DMS153 (cell line): ENCODE measurements around the gene FRMD4A.
"Not testable (repeated sequence)": the region's sequence is repeated elsewhere in the genome, so short reads cannot be mapped to it uniquely, and the experiment has no call there.

ENCODE experiments used
- DNase-seq: peaks from one replicate; lab custom pipeline; 2025; lab: John Stamatoyannopoulos, UW

Gene FRMD4A

DNA sequence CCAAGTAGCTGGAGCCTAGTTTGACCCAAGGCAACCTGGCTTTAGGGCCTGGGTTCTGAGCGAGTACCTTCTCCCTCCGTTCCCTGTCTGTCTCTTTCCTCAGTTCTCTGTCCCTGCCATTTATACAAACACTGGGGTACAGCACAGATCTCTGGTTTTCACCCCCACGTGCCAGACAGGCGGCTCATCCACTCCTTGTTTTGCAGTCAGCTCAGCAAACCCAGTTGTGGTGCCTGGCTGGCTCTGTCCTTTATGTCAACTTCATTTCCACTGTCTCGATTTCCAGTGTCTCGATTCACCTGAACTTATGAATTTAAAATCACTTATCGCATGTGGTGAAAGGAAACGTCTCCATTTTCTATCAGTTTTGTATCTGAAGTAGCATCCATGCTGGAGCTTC, 230.8 kb downstream of the FRMD4A start:
- no peak for DNase-seq

DNA sequence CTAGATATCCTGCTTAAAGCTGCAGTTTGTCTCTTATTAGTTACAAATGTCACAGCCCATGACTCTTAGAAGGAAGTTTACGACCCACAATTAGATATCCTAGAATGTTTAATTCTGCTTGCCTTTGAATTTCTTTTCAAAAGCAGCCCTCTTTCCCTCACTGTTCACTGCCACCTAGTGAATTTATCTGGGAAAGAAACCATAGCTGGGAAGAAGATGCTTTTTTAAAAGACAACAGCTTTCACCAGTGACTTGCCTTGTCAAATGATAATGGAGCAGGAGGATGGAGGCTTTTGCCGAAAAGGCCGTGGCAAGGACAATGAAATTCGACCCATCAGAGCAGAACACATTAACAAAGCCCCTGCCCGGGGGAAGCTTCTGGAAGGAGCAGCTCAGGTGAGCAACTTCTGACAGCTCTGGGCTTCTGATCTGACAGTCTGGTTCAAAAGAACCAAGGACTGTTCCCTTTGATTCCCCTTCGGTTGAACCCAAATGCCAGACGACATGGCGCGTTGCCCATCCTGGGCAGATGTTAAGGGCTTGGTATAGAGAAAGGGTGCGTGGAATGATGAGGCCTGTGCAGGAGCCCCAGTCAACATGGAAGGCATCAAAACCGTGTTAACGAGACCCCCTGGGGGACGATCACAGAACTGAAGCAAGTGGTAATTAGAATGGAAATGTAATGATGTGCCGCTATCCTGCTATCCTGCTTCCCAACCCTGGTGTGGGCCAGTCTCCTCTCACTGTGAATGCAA, 236.8 kb downstream of the FRMD4A start:
- DNase-seq, result no peak

DNA sequence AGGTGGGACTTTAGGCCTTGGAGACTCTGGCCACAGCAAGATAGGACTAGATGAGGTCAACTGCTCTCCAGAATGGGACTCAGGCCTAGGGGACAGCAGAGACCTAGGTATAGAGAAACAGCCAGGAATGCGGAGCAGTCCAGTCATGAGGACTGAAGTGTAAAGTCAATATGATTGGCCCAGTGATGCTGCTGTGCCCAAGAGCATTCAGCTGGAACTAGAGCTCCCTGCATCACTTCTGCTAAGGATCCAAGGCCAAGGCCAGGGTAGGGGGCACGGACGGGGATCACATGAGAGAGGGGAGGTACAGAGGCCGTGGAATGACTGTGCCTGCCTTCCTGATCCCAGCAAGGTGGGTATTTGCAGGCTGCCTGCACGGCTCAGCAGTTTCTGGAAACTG, 237.9 kb downstream of the FRMD4A start:
- no peak for DNase-seq

GRCh38 chr10:14089556-14090292, 241.0 kb downstream of the FRMD4A start:
- DNase-seq, result no peak

DNA sequence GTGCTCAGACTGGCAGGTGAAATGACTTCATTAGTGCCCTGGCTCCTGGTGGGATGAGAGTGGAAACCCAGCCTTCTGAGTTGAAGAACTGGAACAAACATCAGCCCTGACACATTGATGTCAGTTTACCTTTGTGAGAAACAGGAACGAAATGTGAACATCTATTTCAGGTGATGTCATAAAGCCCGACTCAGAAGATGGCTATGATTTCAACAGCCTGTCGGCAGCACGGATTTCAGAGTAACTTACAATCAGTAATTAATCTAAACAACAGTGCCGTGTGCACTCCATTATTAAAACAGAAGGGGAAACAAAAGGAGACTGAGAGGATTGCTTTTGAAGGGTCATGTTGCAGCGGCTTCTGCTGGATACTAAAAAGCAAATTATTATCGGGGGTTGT, 243.2 kb downstream of the FRMD4A start:
- DNase-seq, result peak; percentile 2

- no peak for DNase-seq
Observed at GRCh38 chr10:14086596-14086995, 244.1 kb downstream of the FRMD4A start.

GRCh38 chr10:14084875-14085274, 245.8 kb downstream of the FRMD4A start:
- DNase-seq, result no peak

DNA sequence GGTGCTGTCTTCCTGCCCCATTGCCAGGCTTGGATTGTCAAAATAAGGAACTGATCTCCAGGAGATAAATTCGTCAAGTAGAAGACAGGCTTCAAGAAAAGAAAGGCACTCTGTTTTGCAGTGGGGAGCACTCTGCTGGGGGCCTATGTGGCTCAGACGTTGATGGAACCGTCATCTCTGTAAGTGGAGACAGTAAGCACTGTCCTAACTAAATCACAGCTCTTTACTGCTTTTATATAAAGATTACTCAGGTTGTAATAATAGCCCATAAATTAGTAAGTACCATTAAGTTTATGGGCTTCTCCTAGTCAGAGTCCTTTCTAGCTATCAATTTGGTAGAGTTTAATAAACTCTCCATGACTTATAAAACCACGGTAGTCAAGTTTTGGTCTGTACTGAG, 249.9 kb downstream of the FRMD4A start:
- no peak for DNase-seq

DNA sequence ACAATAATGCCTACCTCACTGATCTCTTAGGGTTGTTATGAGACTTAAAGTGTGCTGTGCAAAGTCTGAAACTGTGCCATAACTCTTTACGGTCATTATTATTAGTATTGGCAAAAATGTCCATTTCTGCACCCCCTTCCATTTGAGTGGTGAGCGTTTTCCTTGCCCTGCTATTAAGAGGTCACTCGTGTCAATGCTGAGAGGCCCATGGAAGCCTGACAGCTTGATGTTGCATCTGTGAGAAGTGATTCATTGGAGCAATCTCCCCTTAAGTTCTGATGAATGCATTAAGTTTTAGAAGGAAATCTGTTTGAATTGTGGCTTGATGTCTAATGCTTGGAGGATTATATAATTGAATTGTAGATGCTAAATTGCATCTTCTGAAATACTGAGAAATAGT, 253.3 kb downstream of the FRMD4A start:
- DNase-seq, result no peak

DNA sequence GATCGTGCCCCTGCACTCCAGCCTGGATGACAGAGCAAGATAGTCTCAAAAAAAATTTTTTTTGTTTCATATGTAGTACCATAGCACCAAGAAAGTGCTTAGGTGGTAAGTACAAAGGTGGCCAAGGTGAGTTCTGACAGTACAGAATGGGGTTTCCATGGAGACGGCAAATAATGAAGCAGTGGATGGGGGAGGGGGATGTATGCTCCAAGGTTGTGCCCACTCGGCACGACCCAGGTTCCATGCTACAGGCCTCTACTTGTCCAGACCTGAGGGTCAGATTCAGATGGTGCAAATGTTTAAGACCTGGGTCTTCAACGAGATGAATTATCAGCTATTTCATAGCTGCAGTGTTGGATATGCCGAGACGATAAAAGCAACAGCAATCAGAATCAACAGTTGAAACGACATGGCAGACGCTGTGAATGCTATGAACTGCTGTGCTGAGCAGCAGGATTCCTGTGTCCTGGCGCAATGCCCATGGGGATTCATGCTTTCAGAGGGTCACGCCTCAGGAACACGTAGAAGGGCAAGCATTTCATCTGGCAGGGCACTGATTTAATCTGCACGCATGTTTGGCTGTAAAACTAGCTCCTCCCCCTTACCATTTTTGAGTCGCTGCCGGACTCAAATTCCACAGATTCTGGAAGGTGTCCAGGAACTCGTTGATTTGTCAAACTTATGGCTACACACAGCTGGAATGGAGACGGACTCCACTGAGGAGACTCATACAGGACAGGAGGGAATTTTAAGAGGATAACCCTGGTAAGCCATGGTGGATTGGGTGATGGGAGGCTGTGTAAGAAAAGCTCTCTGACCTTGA, 256.5 kb downstream of the FRMD4A start:
- DNase-seq, result peak; percentile 57

DNA sequence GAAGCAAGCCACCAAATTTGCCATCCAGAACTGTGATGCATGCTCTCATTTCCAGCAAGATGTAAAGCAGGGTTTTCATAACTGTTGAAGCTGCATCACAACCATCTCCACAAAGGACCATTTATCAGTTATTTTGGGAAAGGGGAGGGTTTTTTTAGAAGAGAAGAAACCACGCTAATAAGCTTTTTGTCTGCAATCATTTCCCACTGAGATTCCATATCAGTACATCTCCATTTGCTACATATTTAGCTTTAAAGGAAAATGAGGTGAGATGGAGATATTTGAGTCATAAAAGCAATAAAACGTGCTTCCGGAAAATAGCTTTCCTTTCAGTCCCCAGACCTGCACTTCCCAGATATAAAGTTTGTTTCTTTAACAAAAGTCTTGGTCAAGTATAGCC, 258.2 kb downstream of the FRMD4A start:
- DNase-seq, result no peak

- no peak for DNase-seq
Observed at GRCh38 chr10:14071956-14072355, 258.8 kb downstream of the FRMD4A start.

- no peak for DNase-seq
Observed at GRCh38 chr10:14068601-14069250, 262.0 kb downstream of the FRMD4A start.

DNA sequence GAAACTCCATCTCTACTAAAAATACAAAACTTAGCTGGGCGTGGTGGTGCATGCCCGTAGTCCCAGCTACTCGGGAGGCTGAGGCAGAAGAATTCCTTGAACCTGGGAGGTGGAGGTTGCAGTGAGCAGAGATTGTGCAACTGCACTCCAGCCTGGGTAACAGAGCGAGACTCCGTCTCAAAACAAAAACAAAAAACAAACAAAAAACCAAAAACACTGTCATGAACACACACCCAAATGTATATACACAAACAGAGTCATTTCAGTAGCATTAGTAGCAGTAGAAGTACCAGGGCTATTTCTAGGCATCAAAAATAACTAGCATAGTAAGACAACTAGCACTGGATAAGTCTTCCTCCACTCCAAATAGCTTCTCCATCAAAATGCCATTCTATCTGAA, 263.1 kb downstream of the FRMD4A start:
- DNase-seq, result not testable (repeated sequence)

GRCh38 chr10:14066106-14066505, 264.6 kb downstream of the FRMD4A start:
- DNase-seq, result no peak

DNA sequence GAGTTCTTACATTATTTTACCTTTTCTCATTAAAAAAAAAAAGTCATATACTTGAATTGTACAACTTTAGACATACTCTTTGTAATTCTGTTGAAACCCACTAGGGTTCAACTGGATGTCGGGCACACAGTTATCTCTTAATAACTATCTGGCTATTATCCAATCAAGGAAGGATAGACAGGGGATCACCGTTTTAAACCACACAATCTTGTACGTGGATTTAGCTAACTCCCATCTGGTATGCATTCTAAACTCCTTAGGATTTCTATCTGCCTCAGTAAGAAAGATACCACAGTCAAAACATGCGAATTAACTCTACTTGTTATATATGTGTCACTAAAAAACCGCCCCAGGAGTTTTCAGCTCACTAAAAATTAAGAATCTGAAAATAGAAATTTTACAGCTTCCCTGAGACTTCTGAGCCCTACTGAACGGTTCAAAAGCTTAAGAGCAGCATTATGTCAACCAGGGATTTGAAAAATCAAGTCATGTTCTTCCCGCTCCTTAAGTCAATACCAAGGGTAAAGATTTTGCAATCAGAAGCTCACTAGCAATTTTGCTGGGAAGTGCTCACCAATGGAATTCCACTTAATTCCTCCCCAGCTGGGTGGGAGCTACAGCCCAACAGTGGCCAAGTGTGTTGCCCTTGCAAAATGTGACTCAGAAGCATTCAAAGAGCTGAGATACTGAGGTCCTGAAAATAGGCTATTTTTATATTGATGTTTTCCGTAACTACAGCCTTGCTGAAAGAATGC, 267.0 kb downstream of the FRMD4A start:
- no peak for DNase-seq

DNA sequence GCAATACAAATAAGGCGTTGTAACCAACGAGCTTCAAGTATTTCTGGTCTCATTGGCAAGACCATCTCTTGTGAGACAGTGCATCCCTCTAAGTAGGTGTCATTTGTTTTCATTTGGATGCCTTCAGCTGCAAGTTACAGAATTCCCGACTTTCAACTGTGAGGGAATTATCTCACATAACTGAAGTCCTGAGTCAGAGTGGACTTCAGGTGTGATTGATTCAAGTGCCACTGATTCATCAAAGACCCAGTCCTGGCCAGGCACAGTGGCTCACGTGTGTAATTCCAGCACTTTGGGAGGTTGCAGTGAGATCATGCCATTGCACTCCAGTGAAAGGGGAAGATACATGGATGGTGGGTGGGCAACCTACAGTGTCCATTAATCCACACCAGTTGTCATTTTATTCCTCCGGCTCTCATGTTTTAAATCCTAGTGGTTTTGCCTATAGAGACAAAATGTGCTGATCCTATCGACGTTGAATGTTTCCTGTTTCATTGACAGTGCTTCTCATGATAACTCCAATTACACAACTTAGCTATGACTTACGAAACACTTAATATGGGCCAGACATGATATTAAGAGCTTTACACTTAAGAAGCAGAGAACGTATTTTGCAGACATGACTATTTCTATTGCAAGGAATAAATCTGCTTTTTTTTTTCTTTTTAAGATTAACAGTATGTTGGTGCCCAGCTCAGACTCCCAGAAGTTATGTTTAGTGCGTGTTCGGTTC, 268.0 kb downstream of the FRMD4A start:
- no peak for DNase-seq

GRCh38 chr10:14060320-14061070, 270.2 kb downstream of the FRMD4A start:
- no peak for DNase-seq

- no peak for DNase-seq
Observed at GRCh38 chr10:14056610-14057332, 274.0 kb downstream of the FRMD4A start.
